ENCODE data around the gene CCDC28B. TPM values are rescaled to one million over a fixed set of nuclear protein-coding genes. Genes with fewer than 3 reads are reported as not detected.

Gene CCDC28B
- total RNA-seq, 4 donors from 2014 or later: 2.2 to 7.6 (median 5.2) TPM

DNA sequence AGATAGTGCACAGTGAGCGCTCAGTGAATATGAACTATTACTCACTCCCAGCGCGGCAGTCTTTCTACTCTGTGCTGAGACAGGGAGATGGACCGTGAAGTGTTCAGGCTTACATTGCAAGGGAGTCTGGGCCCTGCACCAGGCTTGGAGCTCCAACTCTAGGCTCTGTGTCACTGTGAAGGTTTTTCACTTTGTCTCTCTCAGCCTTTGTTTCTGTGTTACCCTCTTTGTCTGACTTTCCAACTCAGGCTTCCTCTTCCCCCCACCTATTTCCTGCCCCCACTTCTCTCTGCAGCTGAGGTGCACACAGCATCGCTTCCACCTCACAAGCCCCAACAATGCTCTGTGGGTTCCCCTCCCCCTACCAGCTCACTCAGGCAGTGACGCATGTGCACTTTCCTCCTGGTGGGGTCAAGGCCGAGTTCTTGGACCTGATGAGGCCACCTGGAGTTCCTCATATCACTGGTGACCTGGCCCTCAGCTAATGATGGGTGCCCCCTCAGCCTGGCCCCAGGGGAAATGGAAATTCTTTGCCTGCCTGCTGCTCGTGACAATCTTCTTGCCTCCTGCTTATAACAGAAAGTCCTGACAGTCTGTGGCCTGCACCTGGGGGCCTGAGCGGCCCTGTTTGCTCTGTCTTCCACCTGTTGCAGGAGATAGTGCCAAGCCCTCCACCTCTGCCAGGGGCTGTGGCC lies 49.6 kb downstream of the CCDC28B start:
- Histone ChIP-seq H3K36me3 (no peaks in the 10 kb centered on the region), H3K4me3 (replicated peaks in 1 of 3) (no peak overlapping the region), H3K9me3 (no peaks in the 10 kb centered on the region), H3K27me3 (no peaks in the 10 kb centered on the region), H3K4me1 (peaks cover 17 to 46% of the 10 kb centered on the region in 2 donors), H3K27ac (peak overlapping the region; percentile 49 to 79 (median 67))
- no peak for TF ChIP-seq POLR2A (IDR thresholded peaks at IDR 0.05)
- TF ChIP-seq, protein P1, sequence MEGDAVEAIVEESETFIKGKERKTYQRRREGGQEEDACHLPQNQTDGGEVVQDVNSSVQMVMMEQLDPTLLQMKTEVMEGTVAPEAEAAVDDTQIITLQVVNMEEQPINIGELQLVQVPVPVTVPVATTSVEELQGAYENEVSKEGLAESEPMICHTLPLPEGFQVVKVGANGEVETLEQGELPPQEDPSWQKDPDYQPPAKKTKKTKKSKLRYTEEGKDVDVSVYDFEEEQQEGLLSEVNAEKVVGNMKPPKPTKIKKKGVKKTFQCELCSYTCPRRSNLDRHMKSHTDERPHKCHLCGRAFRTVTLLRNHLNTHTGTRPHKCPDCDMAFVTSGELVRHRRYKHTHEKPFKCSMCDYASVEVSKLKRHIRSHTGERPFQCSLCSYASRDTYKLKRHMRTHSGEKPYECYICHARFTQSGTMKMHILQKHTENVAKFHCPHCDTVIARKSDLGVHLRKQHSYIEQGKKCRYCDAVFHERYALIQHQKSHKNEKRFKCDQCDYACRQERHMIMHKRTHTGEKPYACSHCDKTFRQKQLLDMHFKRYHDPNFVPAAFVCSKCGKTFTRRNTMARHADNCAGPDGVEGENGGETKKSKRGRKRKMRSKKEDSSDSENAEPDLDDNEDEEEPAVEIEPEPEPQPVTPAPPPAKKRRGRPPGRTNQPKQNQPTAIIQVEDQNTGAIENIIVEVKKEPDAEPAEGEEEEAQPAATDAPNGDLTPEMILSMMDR (IDR thresholded peaks at IDR 0.05): no peak
- DNase-seq: peak; percentile 23 to 41
- intact Hi-C loops (cut with DNase I): no loop called here
- WGBS, 2 donors: 47 to 61% methylated on average over 6 to 9 of the region's 9 CpGs

DNA sequence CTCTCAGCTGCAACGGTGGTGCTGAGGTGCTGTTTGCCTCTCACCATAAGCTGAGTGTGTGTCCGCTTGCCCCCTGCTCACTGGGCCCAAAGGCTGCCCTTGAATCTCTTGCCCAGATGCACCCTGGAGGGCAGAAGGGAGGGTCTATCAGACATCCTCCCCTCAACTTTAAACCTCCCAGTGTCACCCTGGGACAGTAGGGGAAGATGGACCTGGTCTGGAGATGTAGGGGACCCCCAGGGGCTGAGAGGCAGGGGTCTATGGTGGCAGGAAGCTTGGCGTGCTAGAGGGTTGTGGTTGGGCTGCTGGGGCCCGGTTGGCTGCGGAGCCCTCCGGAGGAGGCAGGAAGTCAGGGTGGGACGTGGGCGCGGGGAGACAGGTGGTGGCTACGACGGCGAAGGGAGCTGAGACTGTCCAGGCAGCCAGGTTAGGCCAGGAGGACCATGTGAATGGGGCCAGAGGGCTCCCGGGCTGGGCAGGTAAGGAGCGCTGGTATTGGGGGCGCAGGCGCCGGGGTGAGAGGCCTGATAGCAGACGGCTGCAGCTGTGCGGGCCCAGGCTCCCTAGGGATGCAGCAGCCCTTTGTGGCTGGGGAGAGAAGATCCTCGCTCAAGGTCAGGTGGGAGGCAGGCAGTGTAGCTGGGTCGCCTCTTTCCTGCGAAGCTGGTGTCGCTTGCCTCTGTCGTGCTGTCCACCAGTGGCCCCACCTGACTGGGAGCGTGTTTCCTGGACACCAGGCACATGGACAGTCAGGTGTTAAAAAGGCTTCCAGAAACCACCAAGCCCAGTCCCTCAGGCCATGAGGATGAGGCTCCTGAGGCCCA lies 50.7 kb downstream of the CCDC28B start, which contains the start of gene LCK:
Gene LCK (plus strand): TSS at position 373 of the 824 bp plus-strand sequence. CDS start 23,065 bp downstream, outside the sequence.
- no peaks in the 10 kb centered on the region for H3K36me3 ChIP-seq
- no peak within 1 kb of the TSS for H3K4me3 ChIP-seq (replicated peaks in 1 of 3)
- TF ChIP-seq POLR2A (IDR thresholded peaks at IDR 0.05): no peak
- TF ChIP-seq, protein P1 (IDR thresholded peaks at IDR 0.05): no peak
- H3K27me3 ChIP-seq: no peaks in the 10 kb centered on the region
- intact Hi-C loops (cut with DNase I): no loop called here
- DNase-seq: no peak
- H3K9me3 ChIP-seq: no peaks in the 10 kb centered on the region
- H3K4me1 ChIP-seq: peaks cover 17 to 45% of the 10 kb centered on the region in 2 donors
- peak within 1 kb of the TSS; percentile 51 to 79 (median 67) for H3K27ac ChIP-seq
- 86 to 88% methylated on average over 21 to 24 of the region's 25 CpGs for whole genome bisulfite sequencing, 2 donors

Other genes starting within 250 kb of the CCDC28B start
- gene KHDRBS1, start 186.7 kb upstream of the CCDC28B start, total RNA-seq: 100 to 1,000 TPM in 1 of 4 donors, 10 to 100 TPM in 3; 71.9 to 107 (median 82.5) TPM
- gene TMEM39B, start 127.7 kb upstream of the CCDC28B start, total RNA-seq: 10 to 100 TPM in 2 of 4 donors, 1 to 10 TPM in 2; 7.6 to 12.8 (median 9.6) TPM
- 10 to 100 TPM; 44.6 to 62.8 (median 53.4) TPM for gene KPNA6, start 92.5 kb upstream of the CCDC28B start, total RNA-seq
- gene TXLNA, start 20.9 kb upstream of the CCDC28B start, total RNA-seq: 10 to 100 TPM; 47.7 to 69.4 (median 60.6) TPM
- gene IQCC, start 5.1 kb downstream of the CCDC28B start, total RNA-seq: 1 to 10 TPM; 5.4 to 8.4 (median 6.7) TPM
- gene DCDC2B, start 8.5 kb downstream of the CCDC28B start, total RNA-seq: not detected
- gene TMEM234, start 21.8 kb downstream of the CCDC28B start, total RNA-seq: 10 to 100 TPM; 38.4 to 52.8 (median 39.2) TPM
- gene EIF3I, start 21.8 kb downstream of the CCDC28B start, total RNA-seq: 100 to 1,000 TPM; 193 to 383 (median 216) TPM
- 1 to 10 TPM; 3.6 to 5.6 (median 4.1) TPM for gene FAM167B, start 46.6 kb downstream of the CCDC28B start, total RNA-seq
- gene LCK, start 50.7 kb downstream of the CCDC28B start, total RNA-seq: 1 to 10 TPM; 2.2 to 4.0 (median 3.5) TPM
- gene HDAC1, start 91.5 kb downstream of the CCDC28B start, total RNA-seq: 10 to 100 TPM; 78.2 to 96.8 (median 85.0) TPM
- gene MARCKSL1, start 135.6 kb downstream of the CCDC28B start, total RNA-seq: 10 to 100 TPM; 62.1 to 97.3 (median 70.6) TPM
- 10 to 100 TPM in 1 of 4 donors, 1 to 10 TPM in 3; 5.1 to 20.0 (median 7.4) TPM for gene FAM229A, start 161.9 kb downstream of the CCDC28B start, total RNA-seq
- 1 to 10 TPM; 1.2 to 6.0 (median 2.9) TPM for gene TSSK3, start 161.9 kb downstream of the CCDC28B start, total RNA-seq
- gene BSDC1, start 193.8 kb downstream of the CCDC28B start, total RNA-seq: 100 to 1,000 TPM in 3 of 4 donors, 10 to 100 TPM in 1; 93.0 to 132 (median 101) TPM